HL-60 (cell line): ENCODE measurements around the gene GP1BB.

ENCODE experiments used
- DNase-seq, 2 experiments: peaks; one replicate each; pipeline ENCODE4 v3.0.0-alpha.2; 2010 to 2020; ENCODE audit warnings: low read depth in 1 of 2, low spot score in 1 of 2
- H3K27ac ChIP-seq: fragments of 250-450 bp; sonication (Bioruptor Pico); replicated peaks from 2 replicates; pipeline ENCODE4 v1.5.1; 2020; ENCODE audit warnings: mild to moderate bottlenecking, moderate library complexity
- H3K27me3 ChIP-seq: fragments of 250-450 bp; sonication (Bioruptor Pico); 2 replicates; pipeline ENCODE4 v1.5.1; 2021; ENCODE audit warnings: mild to moderate bottlenecking, moderate library complexity; ENCODE audit not compliant: insufficient read depth, poor library complexity, severe bottlenecking
- H3K4me3 ChIP-seq: replicated peaks from 2 replicates; pipeline ENCODE4 v1.5.1; 2011; ENCODE audit warnings: mild to moderate bottlenecking, control low read depth, low read length; ENCODE audit not compliant: insufficient read depth
- CTCF ChIP-seq: IDR thresholded peaks from one replicate; pipeline ENCODE4 v1.5.1; 2011; ENCODE audit warnings: low read length, control low read depth, inconsistent platforms; ENCODE audit not compliant: insufficient read depth
- GABPA ChIP-seq: IDR thresholded peaks from 2 replicates; pipeline ENCODE4 v1.6.1; 2012; ENCODE audit warnings: low read depth
- POLR2AphosphoS5 ChIP-seq: IDR thresholded peaks from 2 replicates; pipeline ENCODE4 v1.6.1; 2012; ENCODE audit warnings: low read depth
- REST ChIP-seq: IDR thresholded peaks from 2 replicates; pipeline ENCODE4 v1.6.1; 2012; ENCODE audit warnings: low read depth; ENCODE audit not compliant: insufficient replicate concordance
- SPI1 ChIP-seq: IDR thresholded peaks from 2 replicates; pipeline ENCODE4 v1.6.1; 2012; ENCODE audit warnings: low read depth, mild to moderate bottlenecking, borderline replicate concordance

The GP1BB gene

GRCh38 chr22:19753996-19754700 lies 30.8 kb downstream of the GP1BB start:
- Histone ChIP-seq H3K4me3 (no peak overlapping the region), H3K27ac (no peak overlapping the region), H3K27me3 (peaks cover 52% of the 10 kb centered on the region)
- no peak for DNase-seq
- TF ChIP-seq GABPA = no peak
- no peak for TF ChIP-seq POLR2AphosphoS5
- TF ChIP-seq REST = no peak
- no peak for TF ChIP-seq SPI1
- TF ChIP-seq CTCF = no peak

GRCh38 chr22:19754701-19755144 lies 31.4 kb downstream of the GP1BB start:
- TF ChIP-seq CTCF (no peak), REST (no peak), POLR2AphosphoS5 (no peak), GABPA (no peak), SPI1 (no peak)
- no peak overlapping the region for H3K4me3 ChIP-seq
- H3K27ac ChIP-seq = no peak overlapping the region
- peaks cover 56% of the 10 kb centered on the region for H3K27me3 ChIP-seq
- no peak for DNase-seq

- TF ChIP-seq POLR2AphosphoS5 (no peak), CTCF (no peak), REST (no peak), SPI1 (no peak), GABPA (no peak)
- Histone ChIP-seq H3K27ac (no peak overlapping the region), H3K27me3 (peaks cover 61% of the 10 kb centered on the region), H3K4me3 (no peak overlapping the region)
- DNase-seq = no peak
Measured at GRCh38 chr22:19755145-19755710, 31.9 kb downstream of the GP1BB start.
